Activated CD4-positive, alpha-beta T cell treated with anti-CD3 and anti-CD28 coated beads for 4 hours (primary cell): Measurements from ENCODE around the gene FOXK1.
"Not testable (repeated sequence)": the region's sequence is repeated elsewhere in the genome, so short reads cannot be mapped to it uniquely, and the experiment has no call there.

Experiments used
- DNase-seq, 2 donors: peaks; one replicate each; pipeline ENCODE4 v3.0.0-alpha.2; 2020

FOXK1 gene

GRCh38 chr7:4787947-4788626 lies 106.0 kb downstream of the FOXK1 start:
- no peak for DNase-seq

- no peak for DNase-seq
These were observed 106.6 kb downstream of the FOXK1 start for GRCh38 chr7:4788627-4789189.

- DNase-seq = no peak
These were observed 107.3 kb downstream of the FOXK1 start for GRCh38 chr7:4789194-4790077.

GRCh38 chr7:4790078-4790465 lies 108.0 kb downstream of the FOXK1 start:
- DNase-seq = no peak

- DNase-seq = no peak
These were observed 108.5 kb downstream of the FOXK1 start for GRCh38 chr7:4790516-4790991.

GRCh38 chr7:4791101-4791737 lies 109.1 kb downstream of the FOXK1 start:
- no peak for DNase-seq

DNA sequence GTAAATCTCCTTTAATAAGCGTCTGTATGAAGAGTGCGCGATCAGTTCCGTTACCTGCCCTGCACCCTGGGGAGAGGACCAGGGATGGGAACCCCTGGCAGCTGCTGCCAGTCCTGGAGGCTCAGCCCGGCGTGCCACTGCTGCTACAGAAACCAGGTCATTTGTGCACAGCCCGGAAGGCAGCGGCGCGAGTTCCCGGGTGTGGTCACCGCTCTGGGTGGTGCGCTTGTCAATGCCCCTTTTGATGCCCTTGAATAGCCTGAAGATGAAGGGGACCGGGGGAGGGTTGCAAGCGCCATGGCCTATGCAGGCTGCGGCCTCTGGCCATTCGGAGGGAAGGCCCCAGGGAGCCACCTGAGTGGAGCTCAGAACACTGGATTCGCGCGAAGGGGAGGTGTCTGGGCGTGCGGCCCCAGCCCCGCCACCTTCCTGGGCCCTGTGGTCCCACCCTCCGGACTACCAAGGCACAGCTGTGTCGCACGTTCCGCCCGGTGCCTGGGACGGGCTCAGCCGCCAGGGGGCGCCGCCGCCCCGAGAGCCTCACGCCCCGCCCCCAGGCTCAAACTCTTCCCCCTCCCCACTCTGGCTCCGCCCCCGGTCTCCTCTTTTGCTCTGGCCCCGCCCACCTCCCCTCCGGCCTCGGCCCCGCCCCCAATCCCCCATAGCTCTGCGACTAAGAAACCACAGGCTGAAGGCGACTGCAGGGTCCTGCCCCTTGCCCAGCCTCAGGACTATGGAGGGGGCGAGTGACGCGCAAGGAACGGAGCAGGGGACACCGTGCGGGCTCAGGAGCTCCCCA lies 109.8 kb downstream of the FOXK1 start:
- peak; percentile 83 to 85 for DNase-seq

DNA sequence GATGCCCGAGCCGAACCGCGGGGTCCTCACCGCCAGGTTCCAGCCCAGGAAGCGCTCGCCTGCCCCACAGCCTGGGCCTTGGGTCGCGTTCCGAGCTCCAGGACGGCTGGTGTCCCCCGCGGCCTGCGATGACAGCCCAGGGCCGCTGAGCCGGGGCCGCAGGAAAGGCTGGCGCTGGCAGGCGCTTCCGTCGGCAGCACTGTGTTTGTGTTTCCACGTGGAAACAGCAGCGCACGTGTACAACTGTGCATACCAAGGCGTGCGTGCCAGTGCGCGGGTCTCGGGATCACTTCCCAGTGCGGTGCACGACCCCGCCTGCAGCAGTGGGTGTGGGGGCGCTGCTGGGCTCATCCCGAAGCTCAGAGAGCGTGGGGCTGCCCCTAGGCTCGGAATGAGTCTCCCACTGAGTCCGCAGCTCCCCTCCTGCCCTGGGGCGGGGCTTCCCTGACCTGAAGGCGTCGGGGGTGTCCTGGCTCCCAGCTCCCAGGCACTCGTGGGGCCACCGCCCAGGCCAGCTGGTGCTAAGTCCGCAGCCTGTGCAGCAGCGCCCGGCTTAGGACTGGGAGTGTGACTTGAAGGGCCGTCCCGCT lies 110.5 kb downstream of the FOXK1 start:
- DNase-seq = no peak

GRCh38 chr7:4793385-4793993 lies 111.4 kb downstream of the FOXK1 start:
- not testable (repeated sequence) for DNase-seq

DNA sequence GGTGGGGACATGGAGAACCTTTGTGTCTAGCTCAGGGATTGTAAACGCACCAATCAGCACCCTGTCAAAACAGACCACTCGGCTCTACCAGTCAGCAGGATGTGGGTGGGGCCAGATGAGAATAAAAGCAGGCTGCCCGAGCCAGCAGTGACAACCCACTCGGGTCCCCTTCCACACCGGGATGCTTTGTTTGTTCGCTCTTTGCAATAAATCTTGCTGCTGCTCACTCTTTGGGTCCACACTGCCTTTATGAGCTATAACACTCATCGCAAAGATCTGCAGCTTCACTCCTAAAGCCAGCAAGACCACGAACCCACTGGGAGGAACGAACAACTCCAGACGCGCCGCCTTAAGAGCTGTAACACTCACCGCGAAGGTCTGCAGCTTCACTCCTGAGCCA lies 112.1 kb downstream of the FOXK1 start:
- not testable (repeated sequence) for DNase-seq

- DNase-seq = no peak
These were observed 112.7 kb downstream of the FOXK1 start for GRCh38 chr7:4794591-4795350.

- DNase-seq = no peak
These were observed 114.4 kb downstream of the FOXK1 start for GRCh38 chr7:4796453-4796852.

DNA sequence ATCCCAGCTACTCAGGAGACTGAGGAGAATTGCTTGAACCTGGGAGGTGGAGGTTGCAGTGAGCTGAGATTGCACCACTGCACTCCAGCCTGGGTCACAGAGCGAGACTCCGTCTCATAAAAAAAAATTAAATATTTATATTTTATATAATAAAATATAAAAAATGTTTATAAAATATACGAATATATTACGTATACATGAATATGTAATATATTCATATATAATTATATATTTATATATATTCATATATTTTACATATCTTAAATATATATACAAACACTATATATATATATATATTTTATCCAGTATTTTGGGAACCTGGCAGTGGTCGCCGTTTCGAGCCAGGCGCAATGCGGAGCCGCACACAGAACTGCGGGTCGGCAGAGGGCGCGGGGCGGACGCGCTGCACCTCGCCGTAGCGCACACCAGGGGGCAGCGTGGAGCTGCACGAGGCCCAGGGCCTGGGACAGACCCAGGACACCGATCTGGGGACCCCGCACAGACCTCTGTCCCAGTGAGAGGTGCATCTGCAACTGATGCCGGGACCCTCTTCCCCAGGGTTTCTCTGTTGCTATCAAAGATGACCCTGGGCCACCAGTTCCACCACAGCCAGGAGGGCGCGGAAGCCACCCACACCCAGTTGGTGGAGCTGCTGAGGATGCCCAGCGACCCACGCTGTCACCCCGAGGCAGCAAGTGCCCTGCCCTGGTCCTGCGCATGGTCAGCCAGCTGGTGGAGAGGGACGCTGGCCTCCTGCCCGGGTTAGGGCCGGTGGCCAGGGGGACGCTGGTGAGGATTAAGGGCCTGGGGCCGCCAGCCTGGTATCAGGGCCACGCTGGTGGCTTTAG lies 116.0 kb downstream of the FOXK1 start:
- peak; percentile 38 to 51 for DNase-seq

GRCh38 chr7:4798706-4799235 lies 116.7 kb downstream of the FOXK1 start:
- no peak for DNase-seq

DNA sequence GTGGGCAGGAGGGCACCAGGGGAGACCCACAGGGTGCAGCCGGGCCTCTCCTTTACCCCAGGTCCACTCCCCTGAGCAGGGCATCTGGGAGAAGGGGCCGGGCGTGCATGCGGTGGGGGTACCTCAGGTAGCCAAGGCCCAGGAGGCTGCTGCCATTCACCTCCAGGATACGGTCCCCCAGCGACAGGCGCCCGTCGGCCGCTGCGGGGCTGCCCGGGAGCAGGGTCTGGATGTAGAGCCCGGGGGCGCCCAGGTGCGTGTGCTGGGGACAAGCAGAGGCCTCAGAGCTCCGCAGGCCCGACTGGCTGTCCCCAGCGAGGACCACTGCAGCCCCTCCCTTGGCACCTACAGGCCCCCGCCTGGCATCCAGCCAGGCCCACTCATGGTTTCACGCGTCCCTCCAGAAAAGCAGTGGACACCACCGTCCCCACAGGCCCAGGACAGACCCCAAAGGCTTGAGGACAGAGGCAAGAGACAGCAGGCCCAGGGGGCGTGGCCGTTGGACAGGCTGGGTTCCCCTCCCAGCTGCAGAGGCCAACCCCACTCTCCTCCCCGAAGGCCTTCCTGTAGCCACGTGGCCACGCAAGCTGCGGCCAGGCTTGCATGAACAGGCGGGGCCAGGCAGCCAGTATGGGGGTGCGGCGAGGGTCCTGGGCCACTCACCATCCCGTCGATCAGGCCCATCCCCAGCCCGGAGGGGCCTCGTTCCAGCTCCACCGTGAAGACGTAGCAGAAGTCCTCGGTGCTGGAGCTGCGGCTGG lies 117.6 kb downstream of the FOXK1 start:
- DNase-seq = no peak

GRCh38 chr7:4800487-4800886 lies 118.4 kb downstream of the FOXK1 start:
- DNase-seq = no peak

GRCh38 chr7:4800926-4801838 lies 119.1 kb downstream of the FOXK1 start:
- DNase-seq = no peak

DNA sequence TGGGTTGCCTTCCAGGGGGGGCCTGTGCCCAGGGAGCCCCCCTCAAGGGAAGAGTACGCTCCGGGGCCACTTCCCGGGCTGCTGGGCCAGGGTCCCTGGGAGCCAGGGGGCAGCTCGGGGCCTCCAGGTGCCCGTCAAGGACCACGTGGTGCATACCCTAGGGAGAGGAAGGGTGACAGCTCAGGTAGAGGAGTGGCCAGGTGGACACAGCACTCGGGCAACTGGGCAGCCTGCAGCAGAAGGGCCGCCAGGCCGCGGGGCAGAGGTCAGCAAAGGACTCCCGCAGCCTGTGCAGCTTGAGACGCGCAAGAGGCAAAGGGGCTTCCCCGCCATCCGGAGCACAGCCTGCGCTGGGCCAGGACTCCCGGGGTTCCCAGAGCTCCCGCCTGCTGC lies 119.7 kb downstream of the FOXK1 start:
- DNase-seq = no peak
